Endothelial cell of umbilical vein (primary cell): ENCODE data around the gene GATA6.

Source experiments
- POLR2A ChIP-seq: IDR thresholded peaks from 2 replicates; pipeline ENCODE4 v1.6.1; 2012; ENCODE audit warnings: low read depth, mild to moderate bottlenecking, control low read depth, low read length
- TF ChIP-seq, protein P1 (sequence below), 2 donors: IDR thresholded peaks; 1 replicate in 1 of 2; 2 replicates in 1 of 2; pipeline ENCODE4 v1.5.1; 2011; ENCODE audit warnings: low read length in 2 of 2, mild to moderate bottlenecking in 2 of 2, moderate library complexity in 2 of 2, control low read depth in 1 of 2, inconsistent platforms in 1 of 2, low read depth in 1 of 2; ENCODE audit not compliant: insufficient read depth in 1 of 2; ENCODE audit errors: extremely low read depth in 1 of 2

- TF ChIP-seq POLR2A, result no peak
- TF ChIP-seq, protein P1, sequence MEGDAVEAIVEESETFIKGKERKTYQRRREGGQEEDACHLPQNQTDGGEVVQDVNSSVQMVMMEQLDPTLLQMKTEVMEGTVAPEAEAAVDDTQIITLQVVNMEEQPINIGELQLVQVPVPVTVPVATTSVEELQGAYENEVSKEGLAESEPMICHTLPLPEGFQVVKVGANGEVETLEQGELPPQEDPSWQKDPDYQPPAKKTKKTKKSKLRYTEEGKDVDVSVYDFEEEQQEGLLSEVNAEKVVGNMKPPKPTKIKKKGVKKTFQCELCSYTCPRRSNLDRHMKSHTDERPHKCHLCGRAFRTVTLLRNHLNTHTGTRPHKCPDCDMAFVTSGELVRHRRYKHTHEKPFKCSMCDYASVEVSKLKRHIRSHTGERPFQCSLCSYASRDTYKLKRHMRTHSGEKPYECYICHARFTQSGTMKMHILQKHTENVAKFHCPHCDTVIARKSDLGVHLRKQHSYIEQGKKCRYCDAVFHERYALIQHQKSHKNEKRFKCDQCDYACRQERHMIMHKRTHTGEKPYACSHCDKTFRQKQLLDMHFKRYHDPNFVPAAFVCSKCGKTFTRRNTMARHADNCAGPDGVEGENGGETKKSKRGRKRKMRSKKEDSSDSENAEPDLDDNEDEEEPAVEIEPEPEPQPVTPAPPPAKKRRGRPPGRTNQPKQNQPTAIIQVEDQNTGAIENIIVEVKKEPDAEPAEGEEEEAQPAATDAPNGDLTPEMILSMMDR (IDR thresholded peaks at IDR 0.05; ENCODE audit: extremely low read depth in 1 of 2, insufficient read depth in 1 of 2, low read depth in 1 of 2, low read length in 2 of 2), result no peak
Measured at GRCh38 chr18:22186484-22186971, 17.1 kb downstream of the GATA6 start.
